Measurements from ENCODE around the gene MAMDC2.

The MAMDC2 gene

DNA sequence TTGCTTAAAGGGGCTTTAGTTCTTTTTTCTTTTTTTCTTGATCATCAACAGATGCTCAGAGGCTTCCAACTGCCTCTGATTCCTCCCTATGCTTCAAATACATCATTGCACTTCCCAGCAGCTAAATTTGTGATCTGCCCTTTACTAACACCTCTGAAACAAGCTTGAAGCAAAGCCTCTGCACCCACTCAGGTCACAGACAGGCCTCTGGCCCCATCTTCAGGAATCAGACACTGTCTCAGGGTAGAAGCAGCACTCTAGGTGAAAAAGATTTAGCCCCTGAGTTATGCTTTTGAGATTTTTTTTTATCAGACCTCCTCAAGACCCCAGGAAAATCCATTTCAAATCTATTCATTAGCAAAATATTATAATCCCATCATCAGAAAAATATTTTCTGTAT lies 91.5 kb downstream of the MAMDC2 start:
- no peak for TF ChIP-seq OSR1 (CRISPR knock-in tag; IDR thresholded peaks at IDR 0.05)
- ATAC-seq, result peak; percentile 30; the same call in 2 of the 3 replicates

DNA sequence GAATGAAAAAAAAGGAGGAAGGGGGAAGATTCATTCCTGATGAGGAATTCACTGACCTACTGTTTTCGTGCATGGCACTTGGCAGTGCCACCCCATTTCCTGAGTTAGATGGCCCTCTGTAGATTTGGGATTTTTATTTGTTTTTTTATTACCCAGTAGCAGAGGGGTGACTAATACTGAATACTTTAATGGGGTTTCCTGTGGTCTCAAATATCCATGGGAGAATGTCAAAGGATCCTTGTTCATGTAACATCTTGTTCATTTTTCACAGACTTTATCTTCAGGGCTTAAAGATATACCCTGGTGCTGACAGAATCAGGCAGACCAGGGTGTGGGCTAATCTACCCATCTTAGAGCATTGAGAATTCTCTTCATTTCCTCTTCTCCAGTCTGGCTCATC lies 93.0 kb downstream of the MAMDC2 start:
- TF ChIP-seq ARNTL (CRISPR knock-in tag; IDR thresholded peaks at IDR 0.05; ENCODE audit: borderline replicate concordance, low read depth) (no peak), SNAI2 (CRISPR knock-in tag; IDR thresholded peaks at IDR 0.05) (no peak), ZNF565 (CRISPR knock-in tag; conservative IDR thresholded peaks at IDR 0.05; ENCODE audit: low read depth) (no peak)
- ATAC-seq, result peak; percentile 6; the same call in 2 of the 3 replicates

DNA sequence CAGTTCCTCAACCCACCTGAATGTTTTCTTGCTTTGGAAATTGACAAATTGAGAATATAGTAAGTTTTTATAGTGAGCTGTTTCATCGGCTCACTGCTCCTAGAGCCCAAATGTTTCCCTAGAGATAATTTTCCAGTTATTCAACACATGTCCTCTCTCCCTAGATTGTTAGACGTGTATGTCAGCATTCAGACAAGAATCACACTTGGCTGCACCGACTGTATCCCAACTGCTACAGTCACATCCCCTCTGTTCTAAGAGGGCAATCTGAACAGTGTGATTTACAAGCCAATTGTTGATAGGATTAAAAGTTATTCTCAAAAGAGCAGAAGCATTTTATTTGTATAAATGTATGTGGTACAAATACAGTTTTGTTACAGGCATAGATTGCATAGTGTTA lies 93.9 kb downstream of the MAMDC2 start:
- no peak for ATAC-seq
- TF ChIP-seq ZC3H10 (CRISPR knock-in tag; IDR thresholded peaks at IDR 0.05) (no peak), ZFP3 (CRISPR knock-in tag; IDR thresholded peaks at IDR 0.05) (no peak), ZNF565 (CRISPR knock-in tag; conservative IDR thresholded peaks at IDR 0.05; ENCODE audit: low read depth) (no peak), CSDC2 (CRISPR knock-in tag; IDR thresholded peaks at IDR 0.05) (no peak), GLIS3 (CRISPR knock-in tag; IDR thresholded peaks at IDR 0.05) (no peak)

DNA sequence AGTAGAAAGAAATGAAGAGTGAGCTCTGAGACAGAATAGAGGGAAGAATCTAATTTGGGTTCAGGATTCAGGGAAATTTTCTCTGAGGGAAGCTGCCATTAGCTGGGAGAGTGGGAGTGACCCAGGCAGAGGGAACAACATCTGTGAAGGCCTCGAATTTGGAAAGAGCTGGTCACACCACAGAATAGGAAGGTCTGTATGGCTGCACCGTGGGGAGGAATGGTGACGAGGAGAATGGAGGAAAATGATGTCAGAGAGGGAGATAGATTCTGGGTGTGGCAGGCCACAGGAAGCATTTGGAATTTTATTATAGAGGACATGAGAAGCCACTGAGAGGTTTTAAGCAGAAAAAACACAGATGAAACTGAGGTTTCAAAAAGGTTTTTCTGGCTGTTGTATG lies 98.5 kb downstream of the MAMDC2 start:
- TF ChIP-seq, protein P1, sequence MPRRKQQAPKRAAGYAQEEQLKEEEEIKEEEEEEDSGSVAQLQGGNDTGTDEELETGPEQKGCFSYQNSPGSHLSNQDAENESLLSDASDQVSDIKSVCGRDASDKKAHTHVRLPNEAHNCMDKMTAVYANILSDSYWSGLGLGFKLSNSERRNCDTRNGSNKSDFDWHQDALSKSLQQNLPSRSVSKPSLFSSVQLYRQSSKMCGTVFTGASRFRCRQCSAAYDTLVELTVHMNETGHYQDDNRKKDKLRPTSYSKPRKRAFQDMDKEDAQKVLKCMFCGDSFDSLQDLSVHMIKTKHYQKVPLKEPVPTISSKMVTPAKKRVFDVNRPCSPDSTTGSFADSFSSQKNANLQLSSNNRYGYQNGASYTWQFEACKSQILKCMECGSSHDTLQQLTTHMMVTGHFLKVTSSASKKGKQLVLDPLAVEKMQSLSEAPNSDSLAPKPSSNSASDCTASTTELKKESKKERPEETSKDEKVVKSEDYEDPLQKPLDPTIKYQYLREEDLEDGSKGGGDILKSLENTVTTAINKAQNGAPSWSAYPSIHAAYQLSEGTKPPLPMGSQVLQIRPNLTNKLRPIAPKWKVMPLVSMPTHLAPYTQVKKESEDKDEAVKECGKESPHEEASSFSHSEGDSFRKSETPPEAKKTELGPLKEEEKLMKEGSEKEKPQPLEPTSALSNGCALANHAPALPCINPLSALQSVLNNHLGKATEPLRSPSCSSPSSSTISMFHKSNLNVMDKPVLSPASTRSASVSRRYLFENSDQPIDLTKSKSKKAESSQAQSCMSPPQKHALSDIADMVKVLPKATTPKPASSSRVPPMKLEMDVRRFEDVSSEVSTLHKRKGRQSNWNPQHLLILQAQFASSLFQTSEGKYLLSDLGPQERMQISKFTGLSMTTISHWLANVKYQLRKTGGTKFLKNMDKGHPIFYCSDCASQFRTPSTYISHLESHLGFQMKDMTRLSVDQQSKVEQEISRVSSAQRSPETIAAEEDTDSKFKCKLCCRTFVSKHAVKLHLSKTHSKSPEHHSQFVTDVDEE (CRISPR knock-in tag; IDR thresholded peaks at IDR 0.05), result no peak
- TF ChIP-seq ISL1 (CRISPR knock-in tag; IDR thresholded peaks at IDR 0.05) (no peak), OSR1 (CRISPR knock-in tag; IDR thresholded peaks at IDR 0.05) (no peak), SNAI2 (CRISPR knock-in tag; IDR thresholded peaks at IDR 0.05) (no peak), PATZ1 (CRISPR knock-in tag; IDR thresholded peaks at IDR 0.05; ENCODE audit: borderline replicate concordance) (no peak), TCF4 (CRISPR knock-in tag; IDR thresholded peaks at IDR 0.05; ENCODE audit: borderline replicate concordance) (no peak), ZNF565 (CRISPR knock-in tag; conservative IDR thresholded peaks at IDR 0.05; ENCODE audit: low read depth) (no peak), PPARA (CRISPR knock-in tag; IDR thresholded peaks at IDR 0.05; ENCODE audit: borderline replicate concordance) (no peak), ZFP30 (CRISPR knock-in tag; IDR thresholded peaks at IDR 0.05) (no peak), CREB5 (CRISPR knock-in tag; IDR thresholded peaks at IDR 0.05; ENCODE audit: low read depth) (no peak), CSDC2 (CRISPR knock-in tag; IDR thresholded peaks at IDR 0.05) (no peak)
- no peak for ATAC-seq

- no peak for ATAC-seq
These were observed 99.9 kb downstream of the MAMDC2 start for GRCh38 chr9:70143394-70144130.

More at GRCh38 chr9:70143394-70144130, 99.9 kb downstream of the MAMDC2 start:
- TF ChIP-seq ARNTL (CRISPR knock-in tag; IDR thresholded peaks at IDR 0.05; ENCODE audit: borderline replicate concordance, low read depth) (no peak), ZNF70 (CRISPR knock-in tag; IDR thresholded peaks at IDR 0.05) (no peak), OSR1 (CRISPR knock-in tag; IDR thresholded peaks at IDR 0.05) (no peak), ZNF565 (CRISPR knock-in tag; conservative IDR thresholded peaks at IDR 0.05; ENCODE audit: low read depth) (no peak)
- TF ChIP-seq, protein P1 (CRISPR knock-in tag; IDR thresholded peaks at IDR 0.05), result no peak

Data from SK-N-SH treated with all-trans-retinoic acid at 6 μM for 48 hours (cell line).